Right lobe of liver (tissue), 6 donors: ENCODE results near the gene ABCG2. TPM values are rescaled to one million over a fixed set of nuclear protein-coding genes. Genes with fewer than 3 reads are reported as not detected.

ENCODE experiments used
- ATAC-seq, 4 donors: fragments of 200-7000 bp; cut with Tn5 transposase; one replicate each; pipeline ENCODE4 v1.9.1; 2020; ENCODE audit warnings: mild to moderate bottlenecking in 4 of 4, moderate library complexity in 4 of 4
- DNase-seq, 3 donors: peaks; one replicate each; pipeline ENCODE4 v3.0.0-alpha.2; 2020
- H3K27ac ChIP-seq, 3 donors: fragments of 200-600 bp; one replicate each; pipeline ENCODE4 v1.8.0; 2022
- H3K27me3 ChIP-seq, 2 donors: fragments of 200-600 bp; one replicate each; pipeline ENCODE4 v1.8.0; 2022
- H3K36me3 ChIP-seq, 4 donors: fragments of 200-600 bp; sonication (generic) in 1 of 4; one replicate each; pipeline versions ENCODE4 v1.5.1 to v1.8.0; 2017 to 2022; ENCODE audit warnings: control low read depth in 1 of 4
- H3K4me1 ChIP-seq, 4 donors: fragments of 200-600 bp; sonication (generic) in 1 of 4; one replicate each; pipeline versions ENCODE4 v1.5.1 to v1.8.0; 2017 to 2022; ENCODE audit warnings: control low read depth in 1 of 4
- H3K4me3 ChIP-seq, 3 donors: fragments of 200-600 bp; one replicate each; pipeline ENCODE4 v1.8.0; 2022
- H3K9me3 ChIP-seq, 4 donors: fragments of 200-600 bp; sonication (generic) in 1 of 4; one replicate each; pipeline versions ENCODE4 v1.5.1 to v1.8.0; 2017 to 2022; ENCODE audit warnings: control low read depth in 1 of 4
- POLR2A ChIP-seq: fragments of 450-650 bp; IDR thresholded peaks from one replicate; pipeline ENCODE4 v1.6.1; 2017; ENCODE audit warnings: antibody characterized with exemption, mild to moderate bottlenecking
- WGBS: methylation state at CpG from one replicate; pipeline ENCODE4 v1.1.6; 2018; ENCODE audit warnings: low coverage, low lambda C conversion rate; ENCODE audit not compliant: insufficient coverage; ENCODE audit errors: missing lambda C conversion rate; 5-methylcytosine and 5-hydroxymethylcytosine counted together
- intact Hi-C, 2 donors: fragments of 100-400 bp; cut with DNase I; formaldehyde crosslinking; loops; one replicate each; pipeline versions ENCODE4 v1.11.2 to v1.14.1; 2022
- total RNA-seq, 6 experiments: library from RNA; depleted of rRNA in 2 of 6; stranded (reverse); fragments of >200 nt in 2 of 6; fragmentation: NEBNext Ultra II Directional in 3 of 6; extraction: Animal tissue kit (Norgen Biotek cat#: 25700) in 3 of 6; gene quantifications; one replicate each; pipeline versions ENCODE4 v1.1.0 to v1.2.4, GENCODE V29; 2016 to 2023
- TF ChIP-seq, protein P1 (sequence below), 4 donors: fragments of 200-600 bp in 3 of 4; fragments of 450-650 bp in 1 of 4; IDR thresholded peaks; one replicate each; pipeline versions ENCODE4 v1.5.1 to v1.8.0; 2016 to 2022; ENCODE audit warnings: antibody characterized with exemption in 4 of 4, mild to moderate bottlenecking in 2 of 4
- donor health status: DM: no; HTN: yes; CAD: no.
- donor health status: DM: no; HTN: no; CAD: no.
- donor health status: DM: no; HTN: no; CAD: no.
- donor health status: DM: no; HTN: yes; CAD: no.
- donor health status: DM: no; HTN: yes; CAD: no.

The ABCG2 gene
- total RNA-seq, 6 experiments from 2014 or later: 6.4 to 11.4 (median 8.1) TPM

DNA sequence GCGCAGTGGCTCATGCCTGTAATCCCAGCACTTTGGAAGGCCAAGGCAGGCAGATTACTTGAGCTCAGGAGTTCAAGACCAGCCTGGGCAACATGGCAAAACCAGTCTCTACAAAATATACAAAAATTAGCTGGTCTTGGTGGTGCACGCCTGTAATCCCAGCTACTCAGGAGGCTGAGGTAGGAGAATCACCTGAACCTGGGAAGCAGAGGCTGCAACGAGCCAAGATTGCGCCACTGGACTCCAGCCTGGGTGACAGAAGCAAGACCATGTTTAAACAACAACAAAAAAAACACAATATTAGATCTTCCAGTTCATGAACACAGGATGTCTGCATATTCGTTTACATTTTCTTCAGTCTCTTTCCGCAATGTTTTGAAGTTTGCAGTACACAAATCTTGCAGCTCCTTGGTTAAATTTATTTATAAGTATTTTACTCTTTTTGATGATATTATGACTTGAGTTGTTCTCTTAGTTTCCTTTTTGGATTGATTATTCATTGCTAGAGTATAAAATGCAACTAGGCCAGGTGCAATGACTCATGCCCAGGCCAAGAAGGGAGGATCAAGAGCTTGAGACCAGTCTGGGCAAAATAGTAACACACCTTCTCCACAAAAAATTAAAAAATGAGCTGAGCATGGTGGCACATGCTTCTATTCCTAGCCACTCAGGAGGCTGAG lies 30.4 kb upstream of the ABCG2 start:
- intact Hi-C loops: no loop called here
- H3K4me3 ChIP-seq: no peak overlapping the region
- no peaks in the 10 kb centered on the region for H3K36me3 ChIP-seq
- no peak for TF ChIP-seq POLR2A
- TF ChIP-seq, protein P1, sequence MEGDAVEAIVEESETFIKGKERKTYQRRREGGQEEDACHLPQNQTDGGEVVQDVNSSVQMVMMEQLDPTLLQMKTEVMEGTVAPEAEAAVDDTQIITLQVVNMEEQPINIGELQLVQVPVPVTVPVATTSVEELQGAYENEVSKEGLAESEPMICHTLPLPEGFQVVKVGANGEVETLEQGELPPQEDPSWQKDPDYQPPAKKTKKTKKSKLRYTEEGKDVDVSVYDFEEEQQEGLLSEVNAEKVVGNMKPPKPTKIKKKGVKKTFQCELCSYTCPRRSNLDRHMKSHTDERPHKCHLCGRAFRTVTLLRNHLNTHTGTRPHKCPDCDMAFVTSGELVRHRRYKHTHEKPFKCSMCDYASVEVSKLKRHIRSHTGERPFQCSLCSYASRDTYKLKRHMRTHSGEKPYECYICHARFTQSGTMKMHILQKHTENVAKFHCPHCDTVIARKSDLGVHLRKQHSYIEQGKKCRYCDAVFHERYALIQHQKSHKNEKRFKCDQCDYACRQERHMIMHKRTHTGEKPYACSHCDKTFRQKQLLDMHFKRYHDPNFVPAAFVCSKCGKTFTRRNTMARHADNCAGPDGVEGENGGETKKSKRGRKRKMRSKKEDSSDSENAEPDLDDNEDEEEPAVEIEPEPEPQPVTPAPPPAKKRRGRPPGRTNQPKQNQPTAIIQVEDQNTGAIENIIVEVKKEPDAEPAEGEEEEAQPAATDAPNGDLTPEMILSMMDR (IDR thresholded peaks at IDR 0.05): no peak
- 76% methylated on average over 5 of the region's 6 CpGs for WGBS
- no peaks in the 10 kb centered on the region for H3K4me1 ChIP-seq
- DNase-seq: no peak
- no peaks in the 10 kb centered on the region for H3K9me3 ChIP-seq
- no peaks in the 10 kb centered on the region for H3K27me3 ChIP-seq
- no peak for ATAC-seq
- no peak overlapping the region for H3K27ac ChIP-seq

DNA sequence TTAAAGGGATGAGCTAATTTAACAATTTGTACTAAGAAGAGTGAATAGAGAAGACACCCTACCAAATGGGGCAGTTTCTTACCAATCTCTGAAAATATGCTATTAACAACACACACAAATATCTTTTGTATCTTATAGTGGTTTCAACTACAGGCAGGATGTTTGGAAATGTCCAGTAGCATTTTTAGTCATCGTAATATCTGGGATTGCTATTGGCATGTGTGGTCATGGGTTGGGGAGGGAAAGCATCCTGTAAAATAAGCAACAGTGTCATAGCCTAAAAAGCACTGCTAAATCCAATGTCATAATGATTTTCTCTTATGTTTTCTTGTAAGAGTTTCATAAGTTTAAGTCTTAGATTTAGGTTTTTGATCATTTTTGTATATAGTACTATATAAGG lies 29.3 kb upstream of the ABCG2 start:
- Histone ChIP-seq H3K4me1 (no peaks in the 10 kb centered on the region), H3K9me3 (no peaks in the 10 kb centered on the region), H3K36me3 (no peaks in the 10 kb centered on the region), H3K27ac (no peak overlapping the region), H3K4me3 (no peak overlapping the region), H3K27me3 (no peaks in the 10 kb centered on the region)
- ATAC-seq (no peak), DNase-seq (no peak)
- WGBS: 85% methylated on average over 1 of the region's 1 CpG
- TF ChIP-seq POLR2A: no peak
- intact Hi-C loops: no loop called here

DNA sequence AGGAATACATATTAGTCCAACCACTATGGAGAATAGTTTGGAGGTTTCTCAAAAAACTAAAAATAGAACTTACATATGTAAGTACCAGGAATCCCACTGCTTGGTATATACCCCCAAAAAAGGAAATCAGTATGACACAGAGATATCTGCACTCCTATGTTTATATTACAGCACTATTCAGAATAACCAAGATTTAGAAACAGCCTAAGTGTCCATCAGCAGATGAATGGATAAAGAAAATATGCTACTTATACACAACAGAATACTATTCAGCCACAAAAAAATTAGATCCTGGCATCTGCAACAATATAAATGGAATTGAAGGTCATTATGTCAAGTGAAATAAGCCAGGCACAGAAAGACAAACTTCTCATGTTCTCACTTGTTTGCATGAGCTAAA lies 27.5 kb upstream of the ABCG2 start:
- Histone ChIP-seq H3K36me3 (no peaks in the 10 kb centered on the region), H3K9me3 (no peaks in the 10 kb centered on the region), H3K27me3 (no peaks in the 10 kb centered on the region), H3K4me1 (no peaks in the 10 kb centered on the region), H3K4me3 (no peak overlapping the region), H3K27ac (no peak overlapping the region)
- intact Hi-C loops: no loop called here
- TF ChIP-seq, protein P1 (IDR thresholded peaks at IDR 0.05): no peak
- TF ChIP-seq POLR2A: no peak
- DNase-seq (no peak), ATAC-seq (no peak)

DNA sequence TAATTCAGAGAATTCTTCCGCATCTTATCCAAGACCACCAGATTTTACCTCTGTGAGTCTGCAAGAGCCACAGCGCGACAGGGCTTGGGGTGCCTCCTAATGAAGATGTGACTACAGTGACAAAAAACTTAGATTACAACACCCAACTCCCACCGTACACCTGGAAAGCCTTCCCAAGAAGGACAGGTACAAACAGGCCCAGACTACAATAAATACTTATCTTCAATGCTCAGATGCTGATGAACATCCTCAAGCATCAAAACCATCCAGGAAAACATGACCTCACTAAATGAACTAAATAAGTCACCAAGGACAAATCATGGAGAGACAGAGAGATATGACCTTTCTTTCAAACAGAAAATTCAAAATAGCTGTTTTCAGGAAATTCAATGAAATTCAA lies 20.8 kb upstream of the ABCG2 start:
- H3K9me3 ChIP-seq: no peaks in the 10 kb centered on the region
- no peaks in the 10 kb centered on the region for H3K36me3 ChIP-seq
- no peaks in the 10 kb centered on the region for H3K4me1 ChIP-seq
- no peak for DNase-seq
- no peaks in the 10 kb centered on the region for H3K27me3 ChIP-seq
- TF ChIP-seq, protein P1 (IDR thresholded peaks at IDR 0.05): no peak
- no peak for TF ChIP-seq POLR2A
- intact Hi-C loops: no loop called here
- H3K4me3 ChIP-seq: no peak overlapping the region
- ATAC-seq: no peak
- WGBS: 93% methylated on average over 3 of the region's 4 CpGs
- H3K27ac ChIP-seq: no peak overlapping the region

DNA sequence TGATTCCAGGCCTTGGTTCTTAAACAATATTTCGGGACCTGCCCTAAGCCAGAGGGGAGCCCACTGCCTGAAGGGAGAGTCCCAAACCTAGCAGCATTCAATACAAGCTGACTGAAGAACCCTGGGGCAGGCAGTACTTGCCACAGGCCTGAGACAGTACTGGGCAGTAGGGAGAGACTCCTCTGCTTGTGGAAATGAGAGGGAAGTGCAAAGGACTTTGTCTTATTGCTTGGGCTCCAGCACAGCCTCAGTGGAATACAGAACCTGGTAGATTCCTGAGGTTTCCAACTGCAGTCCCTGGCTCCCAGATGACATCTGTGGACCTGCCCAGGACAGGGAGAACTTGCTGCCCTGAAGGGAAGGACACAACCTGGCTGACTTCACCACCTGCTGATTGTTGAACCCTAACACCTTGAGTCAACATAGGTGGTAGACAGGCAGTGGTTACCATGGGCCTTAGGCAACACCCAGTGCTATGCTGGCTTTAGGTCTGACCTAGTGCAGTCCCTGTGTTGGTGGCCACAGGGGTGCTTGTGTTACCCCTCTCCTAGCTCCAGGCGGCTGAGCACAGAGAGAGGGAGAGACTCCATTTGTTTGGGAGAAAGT lies 20.3 kb upstream of the ABCG2 start:
- H3K27me3 ChIP-seq: no peaks in the 10 kb centered on the region
- H3K4me1 ChIP-seq: no peaks in the 10 kb centered on the region
- no peak for ATAC-seq
- no peaks in the 10 kb centered on the region for H3K36me3 ChIP-seq
- H3K4me3 ChIP-seq: no peak overlapping the region
- intact Hi-C loops: no loop called here
- no peaks in the 10 kb centered on the region for H3K9me3 ChIP-seq
- DNase-seq: no peak
- WGBS: 83% methylated on average over 1 of the region's 2 CpGs
- H3K27ac ChIP-seq: no peak overlapping the region
- TF ChIP-seq POLR2A: no peak
- TF ChIP-seq, protein P1 (IDR thresholded peaks at IDR 0.05): no peak
